CD4-positive, alpha-beta T cell treated with Interleukin-6 at 100 ng/mL for 8 hours (primary cell): ENCODE measurements around the gene ENOX2.

Experiments
- DNase-seq: peaks from one replicate; pipeline ENCODE4 v3.0.0-alpha.2; 2020; ENCODE audit warnings: mixed read lengths, low spot score

Gene ENOX2

DNA sequence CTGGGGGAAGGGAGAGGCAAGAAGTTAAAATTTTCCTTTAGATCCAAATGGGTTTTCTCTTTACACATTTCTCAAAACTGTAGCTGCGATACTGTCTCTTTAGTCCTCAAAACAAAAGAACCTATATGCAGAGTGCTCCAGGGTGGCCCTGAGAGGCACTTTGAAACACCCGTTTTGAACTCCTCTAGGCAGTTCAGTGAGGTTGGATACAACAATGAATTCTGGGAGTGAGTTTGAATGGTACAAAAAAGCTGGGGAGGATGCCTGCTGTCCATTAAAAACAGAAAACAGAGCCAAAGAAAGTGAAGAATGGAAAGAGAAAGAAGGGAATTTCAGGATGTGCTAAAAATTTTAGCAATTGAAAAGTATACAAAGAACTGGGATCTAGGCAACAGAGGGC lies 23.1 kb downstream of the ENOX2 start:
- no peak for DNase-seq

GRCh38 chrX:130878350-130879341 lies 24.4 kb downstream of the ENOX2 start:
- no peak for DNase-seq

DNA sequence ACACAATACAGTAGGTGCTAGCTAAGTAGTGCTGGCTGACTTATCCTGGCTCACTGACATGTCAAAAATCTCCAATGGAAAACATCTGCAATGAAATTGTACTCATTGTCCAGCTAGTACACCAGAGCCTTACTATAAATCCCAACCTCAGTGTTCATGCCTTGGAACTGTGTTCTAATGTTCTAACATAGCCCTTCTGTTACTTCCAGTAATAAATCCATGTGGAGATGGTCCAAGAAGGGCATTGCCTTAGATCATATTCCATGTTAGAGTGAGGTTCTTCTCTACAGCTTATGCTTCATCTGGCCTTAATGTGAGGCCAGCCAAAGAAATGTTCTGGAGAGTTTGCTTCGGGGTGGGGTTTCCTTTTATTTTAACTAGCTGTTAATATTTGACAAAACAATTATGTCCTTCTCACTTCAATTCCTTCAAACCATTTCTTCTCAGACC lies 25.1 kb downstream of the ENOX2 start:
- no peak for DNase-seq

DNA sequence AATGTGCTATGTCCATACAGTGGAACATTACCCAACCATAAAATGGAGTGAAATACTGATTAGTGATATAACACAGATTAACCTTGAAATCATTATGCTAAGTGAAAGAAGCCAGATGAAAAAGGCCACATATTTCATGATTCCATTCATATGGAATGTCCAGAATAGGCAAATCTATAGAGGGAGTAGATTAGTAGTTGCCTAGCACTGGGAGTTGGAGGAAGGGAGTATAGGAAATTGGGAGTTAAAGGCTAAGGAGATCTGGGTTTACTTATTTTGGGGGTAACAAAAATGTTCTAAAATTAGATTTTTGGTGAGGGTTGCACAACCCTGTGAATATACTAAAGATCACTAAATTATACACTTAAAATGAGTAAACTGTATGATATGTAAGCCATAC lies 26.8 kb downstream of the ENOX2 start:
- no peak for DNase-seq

DNA sequence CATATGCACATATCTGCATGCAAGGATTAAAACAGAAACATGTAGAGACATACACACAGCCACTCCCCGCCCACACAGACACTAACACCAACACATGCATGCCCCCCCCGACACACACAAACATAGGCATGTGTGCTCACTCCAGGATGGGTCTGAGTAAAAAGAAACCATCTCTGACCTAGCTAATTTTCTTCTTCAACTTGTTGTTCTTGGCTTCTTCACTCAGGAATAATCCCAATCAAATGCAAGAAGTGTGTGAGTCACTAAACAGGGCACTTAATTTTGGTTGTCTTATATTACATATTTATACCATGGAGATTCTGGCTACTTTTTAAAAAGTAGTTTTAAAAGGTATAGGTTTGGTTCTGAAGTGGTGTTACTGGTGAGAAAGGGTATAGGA lies 28.3 kb downstream of the ENOX2 start:
- DNase-seq, result no peak

GRCh38 chrX:130869239-130869638 lies 33.8 kb downstream of the ENOX2 start:
- DNase-seq, result no peak

DNA sequence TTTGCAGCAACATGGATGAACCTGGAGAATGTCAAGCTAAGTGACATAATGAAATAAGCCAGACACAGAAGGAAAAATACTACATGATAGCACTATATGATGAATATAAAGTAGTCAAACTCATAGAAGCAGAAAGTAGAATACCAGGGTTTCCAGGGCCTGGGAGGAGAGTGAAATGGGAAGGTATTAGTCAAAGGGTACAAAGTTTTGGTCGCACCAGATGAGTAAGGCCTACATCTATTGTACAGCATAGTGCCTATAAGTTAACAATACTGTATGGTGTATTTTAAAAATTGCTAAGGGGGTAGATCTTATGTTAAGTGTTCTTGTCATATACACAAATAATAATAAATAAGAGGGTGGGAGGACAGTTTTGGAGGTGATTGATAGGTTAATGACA lies 41.5 kb downstream of the ENOX2 start:
- no peak for DNase-seq

- no peak for DNase-seq
Measured at GRCh38 chrX:130857207-130857606, 45.8 kb downstream of the ENOX2 start.

GRCh38 chrX:130851569-130851968 lies 51.4 kb downstream of the ENOX2 start:
- no peak for DNase-seq

- no peak for DNase-seq
Measured at GRCh38 chrX:130848763-130849162, 54.2 kb downstream of the ENOX2 start.

- no peak for DNase-seq
Measured at GRCh38 chrX:130846746-130847145, 56.3 kb downstream of the ENOX2 start.

- no peak for DNase-seq
Measured at GRCh38 chrX:130841776-130842175, 61.2 kb downstream of the ENOX2 start.

GRCh38 chrX:130840345-130840744 lies 62.7 kb downstream of the ENOX2 start:
- DNase-seq, result no peak

DNA sequence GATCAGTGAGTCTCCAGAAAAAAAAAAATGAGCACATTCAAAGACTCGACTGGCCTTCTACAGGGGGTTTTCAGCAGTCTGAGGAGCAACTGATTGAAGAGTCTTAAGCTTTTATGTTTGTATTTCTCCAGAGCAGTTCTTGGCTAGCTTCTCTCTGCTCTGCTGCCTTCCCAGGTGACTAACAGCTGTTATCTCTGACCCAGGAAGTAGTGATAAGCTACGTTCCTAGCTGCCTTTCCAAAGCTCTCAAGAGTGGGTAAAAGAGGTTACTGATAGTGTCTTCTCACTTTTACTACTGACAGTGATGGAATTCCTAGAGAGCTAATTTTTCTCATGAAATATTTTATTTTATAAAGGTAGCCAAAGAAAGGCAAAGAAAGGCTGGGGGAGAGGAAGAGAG lies 66.6 kb downstream of the ENOX2 start:
- DNase-seq, result no peak

GRCh38 chrX:130834830-130835229 lies 68.2 kb downstream of the ENOX2 start:
- no peak for DNase-seq

DNA sequence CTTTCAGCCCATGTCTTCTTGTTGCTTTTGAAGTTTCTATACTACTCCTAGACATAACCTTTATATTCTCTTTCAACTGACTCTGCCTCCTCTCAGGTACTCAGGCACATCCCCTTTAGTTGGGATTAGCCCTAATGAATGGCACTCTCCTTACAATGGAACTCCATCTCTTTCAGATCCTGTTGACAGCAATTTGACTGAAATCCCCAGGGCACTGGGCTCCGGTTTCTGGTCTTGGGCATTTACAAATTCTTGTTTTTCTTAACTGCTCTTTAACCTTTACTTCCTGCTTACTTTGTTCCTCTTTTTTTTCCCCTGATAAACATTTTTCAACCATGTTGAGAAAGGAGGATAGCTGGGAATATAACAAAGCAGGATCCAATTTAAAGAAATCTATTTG lies 68.9 kb downstream of the ENOX2 start:
- no peak for DNase-seq

DNA sequence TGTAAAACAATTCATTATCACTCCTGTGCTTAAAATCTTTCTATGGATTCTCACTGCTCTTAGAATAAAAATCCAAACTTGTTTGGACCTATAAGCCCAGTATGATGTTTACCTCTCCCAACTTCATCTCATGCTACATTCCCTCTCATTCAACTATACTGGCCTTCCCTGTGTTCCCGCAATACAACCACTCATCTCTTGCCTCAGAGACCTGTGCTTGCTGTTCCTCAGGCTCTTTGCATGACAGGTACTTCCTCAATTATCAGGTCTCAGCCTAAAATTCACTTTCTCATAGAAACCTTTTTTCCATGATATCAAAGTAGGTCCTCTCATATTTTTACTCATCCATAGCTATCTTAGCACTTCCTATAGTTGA lies 71.7 kb downstream of the ENOX2 start:
- DNase-seq, result no peak

- no peak for DNase-seq
Measured at GRCh38 chrX:130830599-130831346, 72.2 kb downstream of the ENOX2 start.

DNA sequence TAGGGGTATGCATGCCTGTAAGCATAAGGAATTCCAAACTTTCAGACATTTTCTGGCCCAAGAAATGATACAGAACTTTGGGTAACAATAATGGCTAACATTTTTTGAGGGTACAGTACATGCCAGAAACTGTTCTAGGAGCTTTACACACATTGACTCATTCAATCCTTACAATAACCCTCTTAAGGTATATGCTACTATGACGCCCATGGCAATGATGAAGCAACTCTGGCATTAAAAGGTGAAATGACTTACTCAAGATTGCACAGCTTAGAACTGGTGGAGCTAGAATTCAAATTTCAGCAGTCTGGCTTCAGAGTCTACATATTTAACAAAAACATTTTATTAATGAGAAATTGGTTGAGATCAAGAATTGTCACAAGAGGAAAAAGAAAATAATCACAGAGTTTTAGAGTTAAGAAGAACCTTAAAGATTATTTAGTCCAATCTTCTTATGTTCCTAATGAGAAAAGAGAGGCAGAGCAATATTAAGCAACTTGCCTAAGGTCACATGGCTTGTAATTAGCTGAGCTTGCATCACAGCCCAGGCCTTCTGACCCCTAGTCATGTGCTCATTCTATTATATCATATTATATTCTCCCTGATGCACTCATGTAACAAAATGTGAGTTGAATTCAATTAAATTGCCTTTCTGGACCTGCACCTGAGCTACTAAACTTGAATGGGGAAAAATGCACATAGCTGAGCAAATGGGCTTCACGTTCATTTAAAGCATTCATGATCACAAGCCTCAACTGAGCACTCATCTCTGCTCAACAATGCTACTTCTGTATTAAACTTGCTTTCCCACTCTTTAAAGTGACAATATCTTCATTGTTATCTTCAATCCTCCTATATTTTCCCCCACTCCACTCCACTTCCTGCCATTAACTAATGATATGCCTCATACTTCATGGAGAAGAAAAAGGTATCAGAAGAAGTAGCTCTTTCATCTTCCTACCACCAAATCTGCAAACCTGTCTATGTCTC lies 73.2 kb downstream of the ENOX2 start:
- no peak for DNase-seq

- DNase-seq, result no peak
Measured at GRCh38 chrX:130828641-130829040, 74.4 kb downstream of the ENOX2 start.

DNA sequence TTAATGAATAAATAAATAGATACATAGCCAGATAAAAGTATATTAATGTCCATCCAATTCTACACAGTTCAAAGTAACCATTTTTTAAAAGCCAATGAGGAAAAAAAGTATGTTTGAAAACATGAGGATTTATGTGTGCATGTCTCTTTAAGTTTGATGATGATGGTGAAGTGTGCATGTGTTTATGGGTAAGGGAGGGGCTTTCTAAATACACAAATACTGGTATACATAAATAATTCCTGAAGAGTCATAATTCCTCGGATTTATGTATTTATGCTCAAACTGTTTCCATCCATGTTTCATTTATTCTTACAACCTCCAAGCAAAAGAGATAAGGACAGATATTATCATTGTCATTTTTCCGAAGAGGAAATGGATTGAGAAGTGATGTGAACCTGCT lies 75.4 kb downstream of the ENOX2 start:
- no peak for DNase-seq

DNA sequence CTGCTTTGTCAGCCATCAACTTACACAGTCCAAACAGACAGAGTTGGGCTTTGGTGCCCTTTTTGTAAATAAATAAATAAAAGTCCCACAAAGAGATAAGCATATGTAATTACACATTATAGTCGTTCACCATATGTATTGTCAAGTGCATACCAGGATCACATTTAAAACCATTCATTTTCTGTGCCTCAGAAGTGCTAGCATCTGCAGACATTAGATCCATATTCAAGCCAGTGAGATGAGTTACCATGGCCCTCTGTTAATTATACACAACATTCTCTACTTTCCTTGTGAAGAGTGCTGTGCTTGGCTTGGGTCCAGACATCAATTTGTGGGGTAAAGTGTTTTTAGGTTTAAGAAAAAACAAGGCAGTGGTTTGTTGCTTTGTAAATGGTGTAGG lies 76.8 kb downstream of the ENOX2 start:
- DNase-seq, result no peak
